Prostate gland (tissue), 2 donors: Measurements from ENCODE around the gene ABLIM3.
"Not testable (repeated sequence)": the region's sequence is repeated elsewhere in the genome, so short reads cannot be mapped to it uniquely, and the experiment has no call there.

ENCODE experiments used
- POLR2AphosphoS5 ChIP-seq: sonication (generic); formaldehyde crosslinking; IDR thresholded peaks from one replicate; pipeline ENCODE4 v1.6.1; 2017; ENCODE audit warnings: antibody characterized with exemption
- TF ChIP-seq, protein P1 (sequence below), 4 experiments: fragments of 200-600 bp in 2 of 4; fragments of 450-650 bp in 2 of 4; sonication (generic) in 2 of 4; IDR thresholded peaks; 1 replicate in 3 of 4; 2 replicates in 1 of 4; pipeline ENCODE4 v1.5.1; 2016 to 2019; ENCODE audit warnings: antibody characterized with exemption in 4 of 4, mild to moderate bottlenecking in 2 of 4, moderate library complexity in 2 of 4

DNA sequence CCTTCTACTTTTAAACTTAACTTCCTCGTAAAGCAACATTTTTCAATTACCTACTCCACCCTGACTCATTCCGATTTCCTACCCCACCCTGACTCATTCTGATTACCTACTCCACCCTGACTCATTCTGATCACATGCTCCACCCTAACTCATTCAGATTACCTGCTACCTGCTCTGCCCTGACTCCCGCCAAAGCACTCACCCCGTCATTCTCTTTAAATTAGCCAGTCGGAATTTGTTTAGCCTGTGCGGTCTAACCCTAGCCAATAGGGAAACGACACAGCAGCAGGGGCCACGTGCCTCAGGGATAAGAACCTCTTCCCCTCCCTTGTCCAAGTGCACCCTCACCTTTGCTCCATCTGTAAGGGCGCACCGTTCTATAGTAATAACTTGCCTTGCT lies 46.3 kb downstream of the ABLIM3 start:
- not testable (repeated sequence) for TF ChIP-seq POLR2AphosphoS5
- TF ChIP-seq, protein P1, sequence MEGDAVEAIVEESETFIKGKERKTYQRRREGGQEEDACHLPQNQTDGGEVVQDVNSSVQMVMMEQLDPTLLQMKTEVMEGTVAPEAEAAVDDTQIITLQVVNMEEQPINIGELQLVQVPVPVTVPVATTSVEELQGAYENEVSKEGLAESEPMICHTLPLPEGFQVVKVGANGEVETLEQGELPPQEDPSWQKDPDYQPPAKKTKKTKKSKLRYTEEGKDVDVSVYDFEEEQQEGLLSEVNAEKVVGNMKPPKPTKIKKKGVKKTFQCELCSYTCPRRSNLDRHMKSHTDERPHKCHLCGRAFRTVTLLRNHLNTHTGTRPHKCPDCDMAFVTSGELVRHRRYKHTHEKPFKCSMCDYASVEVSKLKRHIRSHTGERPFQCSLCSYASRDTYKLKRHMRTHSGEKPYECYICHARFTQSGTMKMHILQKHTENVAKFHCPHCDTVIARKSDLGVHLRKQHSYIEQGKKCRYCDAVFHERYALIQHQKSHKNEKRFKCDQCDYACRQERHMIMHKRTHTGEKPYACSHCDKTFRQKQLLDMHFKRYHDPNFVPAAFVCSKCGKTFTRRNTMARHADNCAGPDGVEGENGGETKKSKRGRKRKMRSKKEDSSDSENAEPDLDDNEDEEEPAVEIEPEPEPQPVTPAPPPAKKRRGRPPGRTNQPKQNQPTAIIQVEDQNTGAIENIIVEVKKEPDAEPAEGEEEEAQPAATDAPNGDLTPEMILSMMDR (IDR thresholded peaks at IDR 0.05): not testable (repeated sequence)
